Fibroblast of the conjunctiva (primary cell): Measurements from ENCODE around the gene TSPAN1.

ENCODE experiments used
- DNase-seq: peaks from one replicate; pipeline ENCODE4 v3.0.0-alpha.2; 2010; ENCODE audit warnings: low read depth

The TSPAN1 gene

DNA sequence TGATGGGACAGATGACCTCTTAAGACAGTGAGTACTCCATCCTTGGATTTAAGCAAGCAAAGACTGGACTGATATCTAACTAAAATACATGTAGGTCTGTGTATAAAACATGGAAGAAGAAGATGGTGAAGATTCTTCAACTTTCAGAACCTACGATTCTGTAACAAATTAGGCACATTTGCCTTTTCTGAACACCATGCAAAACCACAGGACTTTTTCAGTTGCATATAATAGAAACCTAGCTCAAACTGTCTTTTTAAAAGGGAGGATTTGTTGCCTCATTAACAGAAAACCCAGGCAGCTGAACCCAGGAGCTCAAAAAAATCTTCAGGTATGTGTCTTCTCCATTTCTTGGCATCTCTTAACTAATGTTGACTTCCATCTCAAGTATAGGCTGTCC lies 14.7 kb upstream of the TSPAN1 start:
- no peak for DNase-seq

DNA sequence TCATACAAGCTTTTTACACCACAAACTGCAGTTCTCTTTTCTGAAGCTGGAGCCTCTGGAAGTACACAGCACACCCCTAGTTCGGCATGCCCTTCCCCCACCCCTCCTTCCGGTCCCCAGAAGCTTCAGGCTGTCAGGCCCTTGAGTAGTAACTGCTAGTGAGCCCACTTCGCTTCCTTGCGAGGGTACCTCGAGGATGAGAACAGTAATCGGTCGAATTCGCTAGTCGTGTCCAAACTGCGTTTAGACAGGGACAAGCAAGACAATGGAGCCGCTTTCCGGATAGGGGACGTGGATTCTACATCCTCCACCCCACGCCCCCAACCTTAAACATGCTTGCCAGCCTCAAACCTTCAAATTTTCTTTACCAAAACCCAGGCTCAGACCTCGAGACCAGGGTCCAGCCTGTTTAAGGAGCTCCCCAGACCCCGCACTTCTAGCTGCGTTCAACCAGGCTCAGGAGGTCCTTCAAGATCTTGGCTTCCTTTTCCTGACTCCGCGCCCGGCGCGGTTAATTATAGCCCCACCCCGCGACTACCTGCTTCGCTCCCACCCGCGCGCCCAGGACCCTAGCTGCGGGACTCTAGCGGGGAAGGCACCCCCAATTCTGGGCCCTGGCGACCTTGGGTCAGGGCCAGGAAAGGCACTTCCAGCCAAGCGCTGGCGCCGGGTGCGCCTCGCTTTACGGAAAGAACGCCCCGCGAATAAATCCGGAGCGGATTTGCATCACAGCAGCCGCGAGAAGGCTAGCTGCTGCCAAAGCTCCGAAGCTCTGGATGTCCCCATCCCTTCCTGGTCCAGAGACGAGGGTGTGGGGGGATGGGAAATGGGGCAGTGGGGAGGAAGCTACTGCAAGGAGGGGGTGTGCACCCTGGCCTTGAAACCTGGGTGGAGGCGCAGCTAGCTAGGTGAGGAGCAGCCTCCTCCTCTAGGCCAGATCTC lies 8.1 kb upstream of the TSPAN1 start:
- no peak for DNase-seq

DNA sequence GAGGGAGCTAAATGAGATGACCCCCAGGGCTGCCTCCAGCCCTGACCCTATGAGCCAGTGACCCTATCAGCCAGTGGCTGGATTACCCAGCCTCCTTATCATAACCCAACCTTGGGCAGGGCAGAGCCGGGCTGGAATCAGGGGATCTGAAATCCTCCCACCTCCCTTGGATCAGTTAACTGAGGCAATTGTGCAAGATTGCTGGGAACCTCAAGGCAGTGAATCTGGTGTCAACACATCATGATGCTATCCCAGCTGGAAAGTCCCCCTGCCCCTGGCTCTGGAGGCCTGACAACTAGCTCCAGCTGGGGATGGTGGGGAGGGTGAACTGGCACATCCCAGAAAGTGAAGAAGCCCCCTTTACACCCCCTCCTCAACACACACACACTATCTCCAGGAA lies 6.4 kb upstream of the TSPAN1 start:
- no peak for DNase-seq

DNA sequence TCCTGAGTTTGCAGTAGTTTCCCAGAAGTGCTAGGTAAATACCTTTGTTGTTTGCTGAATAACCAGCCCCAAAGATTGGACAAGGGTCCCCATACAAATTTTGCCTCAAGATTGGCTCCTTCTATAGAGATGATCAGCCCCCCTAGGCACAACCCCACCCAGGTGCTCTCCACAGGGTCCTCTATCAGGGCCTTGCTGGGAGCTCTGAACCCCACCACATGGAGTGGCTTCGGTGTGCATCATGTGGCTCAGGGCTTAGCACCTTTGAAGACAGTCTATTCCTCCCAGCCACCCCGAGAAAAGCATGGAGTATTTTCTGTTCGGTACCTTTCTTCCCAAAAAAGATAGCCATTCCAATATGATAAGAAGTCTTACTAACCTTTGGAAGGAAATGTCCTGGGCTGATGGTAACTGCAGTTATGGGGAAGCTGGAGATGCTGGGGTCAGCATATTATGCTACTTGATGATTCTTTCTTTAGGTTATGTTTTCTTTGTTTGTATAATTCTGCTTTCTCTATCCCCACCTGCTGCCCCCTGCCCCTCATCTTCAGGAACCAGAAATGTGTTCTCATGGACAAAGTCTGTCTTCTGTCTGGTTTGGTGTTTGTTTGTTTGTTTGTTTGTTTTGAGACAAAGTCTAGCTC lies 5.0 kb upstream of the TSPAN1 start:
- no peak for DNase-seq

DNA sequence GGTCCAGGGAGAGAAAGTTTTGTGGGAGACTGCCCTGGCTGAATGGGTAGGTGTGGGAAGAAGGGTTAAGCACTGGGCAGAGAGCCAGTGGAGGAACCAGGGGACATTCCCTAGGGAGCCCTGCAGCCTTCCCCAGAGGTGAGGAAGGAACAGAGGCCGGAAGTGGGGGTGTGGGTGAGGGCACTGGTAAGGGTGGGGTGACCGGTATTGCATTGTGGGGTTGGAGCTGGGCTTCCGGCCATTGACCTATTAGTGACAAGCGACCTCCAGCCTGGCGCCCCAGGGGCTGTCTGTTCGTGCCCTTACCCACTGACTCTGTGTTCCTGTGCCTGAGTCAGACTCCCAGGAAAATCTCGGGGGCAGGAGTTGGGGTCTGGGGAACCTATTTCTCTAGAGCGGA lies 3.5 kb upstream of the TSPAN1 start:
- no peak for DNase-seq

DNA sequence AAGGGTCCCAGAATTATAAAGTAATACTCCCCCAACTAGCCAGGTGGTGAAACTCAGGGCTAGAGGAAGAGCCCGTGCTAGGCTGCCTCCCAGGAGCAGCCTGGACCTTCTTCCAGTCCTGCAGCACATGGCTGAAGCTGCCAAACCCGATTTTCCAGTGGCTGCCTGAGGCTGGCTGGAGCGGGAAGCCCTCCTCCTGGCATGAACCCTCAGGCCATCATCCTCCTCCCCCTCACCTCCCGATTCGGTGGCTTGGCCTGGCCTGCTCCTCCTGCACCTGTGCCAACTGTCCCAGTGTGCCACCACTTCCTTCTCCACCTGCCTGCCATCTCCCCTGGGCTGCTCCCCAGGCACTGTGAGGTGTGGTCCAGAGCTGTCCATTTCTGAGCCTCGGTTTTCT lies 3.0 kb upstream of the TSPAN1 start:
- DNase-seq = no peak

DNA sequence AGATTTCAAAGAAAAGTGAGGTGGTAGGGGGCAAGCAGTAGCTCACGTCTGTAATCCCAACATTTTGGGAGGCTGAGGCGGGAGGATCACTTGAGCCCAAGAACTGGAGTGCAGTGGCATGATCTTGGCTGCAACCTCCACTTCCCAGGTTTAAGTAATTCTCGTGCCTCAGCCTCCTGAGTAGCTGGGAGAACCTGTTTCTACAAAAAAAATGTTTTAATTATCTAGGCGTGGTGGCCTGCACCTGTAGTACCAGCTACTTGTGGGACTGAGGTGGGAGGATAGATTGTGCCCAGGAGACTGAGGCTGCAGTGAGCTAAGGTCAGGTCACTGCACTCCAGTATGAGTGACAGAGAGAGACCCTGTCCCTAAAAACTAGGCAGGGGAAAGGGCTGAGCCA lies 2.6 kb upstream of the TSPAN1 start:
- no peak for DNase-seq

DNA sequence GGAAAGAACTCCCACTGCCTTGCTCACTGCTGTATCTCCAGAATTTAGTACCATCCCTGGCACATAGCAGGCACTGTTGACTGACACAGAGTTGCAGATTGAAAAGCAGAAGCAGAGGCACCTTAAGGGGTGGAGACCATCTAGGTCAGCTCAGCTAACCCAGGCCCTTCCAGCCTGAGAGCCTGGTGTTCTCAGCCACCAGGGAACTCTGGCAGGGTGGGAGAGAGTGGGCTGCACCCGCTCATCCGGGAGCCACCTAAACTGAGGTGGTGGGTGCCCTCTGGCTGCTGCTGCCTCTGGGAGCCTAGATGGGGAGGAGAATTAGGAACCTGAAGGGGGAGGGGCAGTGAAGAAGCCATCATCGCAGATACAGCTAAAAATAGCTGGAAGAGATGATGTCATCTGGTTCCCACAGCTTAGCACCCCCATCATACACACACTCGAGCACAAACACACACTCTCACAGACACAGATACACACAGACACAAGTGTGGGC lies 1.5 kb upstream of the TSPAN1 start:
- DNase-seq = no peak

DNA sequence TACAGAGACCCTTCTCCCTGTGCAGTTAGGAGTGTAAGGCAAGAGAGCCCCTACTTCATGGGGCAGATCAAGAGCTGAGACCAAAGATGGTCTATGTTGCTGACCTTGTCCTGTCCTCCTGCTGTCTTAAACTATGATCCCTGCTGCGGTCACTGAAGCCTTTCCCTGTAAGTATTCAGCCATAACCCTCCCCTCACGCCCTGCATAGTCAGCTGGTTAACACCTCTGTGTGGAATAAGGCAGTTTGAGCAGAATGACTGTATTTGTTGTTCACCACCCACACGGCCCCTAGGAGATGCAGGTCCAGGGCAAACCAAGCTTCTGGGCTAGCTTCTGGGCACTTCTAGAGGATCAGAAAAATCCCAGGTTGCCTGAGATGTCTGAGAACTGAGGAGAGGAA lies 356 bp downstream of the TSPAN1 start:
- no peak for DNase-seq

DNA sequence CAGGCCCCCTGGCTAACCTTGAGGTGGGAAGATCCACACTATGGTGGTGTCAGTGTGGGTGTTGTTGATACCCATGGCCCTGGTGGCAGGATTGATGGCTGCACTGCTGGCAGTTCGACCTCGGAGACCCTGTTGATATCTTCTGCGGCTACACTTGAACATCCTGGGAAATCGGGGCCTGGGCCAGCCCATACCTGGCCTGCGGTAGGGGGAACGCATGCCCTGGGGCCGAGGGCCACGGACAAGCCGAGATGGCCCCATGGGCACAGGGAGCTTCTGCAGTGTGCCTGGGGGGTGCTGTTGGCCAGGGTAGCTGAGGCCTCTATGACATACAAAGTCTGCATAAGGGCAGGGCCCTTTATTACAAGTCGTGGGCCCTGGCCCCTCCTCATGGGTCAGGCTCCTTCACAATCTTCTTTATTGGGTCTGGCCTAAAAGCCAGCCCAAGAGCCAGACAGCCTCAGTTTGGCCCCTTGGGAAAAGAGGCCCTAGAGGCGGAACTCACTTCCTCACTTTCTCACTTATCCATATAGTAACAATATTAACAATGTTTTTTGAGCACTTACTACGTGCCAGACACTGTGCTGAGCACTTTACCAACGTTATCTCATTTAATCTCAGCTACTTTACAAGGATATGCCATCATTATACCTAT lies 1.5 kb downstream of the TSPAN1 start, which contains the start of gene P3R3URF:
P3R3URF (minus strand) TSS at position 278 of the 655 bp plus-strand sequence; CDS start at position 261, 17 bp downstream.
- DNase-seq = no peak

DNA sequence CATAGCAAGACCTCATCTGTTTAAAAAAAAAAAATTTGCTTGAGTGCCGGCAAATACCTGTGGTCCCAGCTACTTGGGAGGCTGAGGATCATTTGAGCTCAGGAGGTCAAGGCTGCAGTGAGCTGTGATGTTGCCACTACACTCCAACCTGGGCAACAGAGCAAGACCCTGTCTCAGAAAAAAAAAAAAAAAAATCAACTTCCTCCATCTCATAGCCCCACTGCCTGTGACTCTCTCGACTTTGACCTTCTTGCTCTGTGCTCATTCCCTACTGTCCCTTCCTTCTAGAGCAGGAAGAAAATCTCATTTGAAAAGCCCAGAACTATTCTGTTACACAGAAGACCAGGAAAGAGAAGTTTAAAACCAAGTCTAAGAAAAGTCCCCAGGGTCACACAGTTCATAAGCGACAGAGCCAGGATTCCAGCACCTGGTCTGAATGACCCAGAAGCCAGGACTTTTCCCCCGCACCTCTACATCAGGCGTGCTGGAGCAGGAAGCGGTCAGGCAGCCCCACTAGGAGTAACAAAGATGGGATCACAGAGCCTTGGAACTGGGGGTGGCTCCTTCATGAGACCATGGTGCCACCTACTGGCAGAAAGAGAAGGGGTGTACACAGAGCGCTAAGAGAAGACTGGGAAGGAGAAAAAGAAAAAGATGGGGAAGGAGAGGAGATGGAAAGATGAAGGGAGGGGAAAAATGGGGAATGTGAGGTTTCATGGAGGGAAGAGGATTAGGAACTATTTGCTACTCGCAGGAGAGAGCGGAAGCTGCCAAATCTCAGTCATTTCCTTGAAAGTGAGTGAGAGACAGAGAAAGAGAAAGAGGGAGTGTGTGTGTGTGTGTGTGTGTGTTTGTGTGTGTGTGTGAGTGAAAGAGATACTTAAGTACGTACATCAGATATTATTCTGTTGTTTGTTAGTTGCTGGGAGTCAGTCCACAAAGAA lies 4.5 kb downstream of the TSPAN1 start:
- peak; percentile 82 for DNase-seq

DNA sequence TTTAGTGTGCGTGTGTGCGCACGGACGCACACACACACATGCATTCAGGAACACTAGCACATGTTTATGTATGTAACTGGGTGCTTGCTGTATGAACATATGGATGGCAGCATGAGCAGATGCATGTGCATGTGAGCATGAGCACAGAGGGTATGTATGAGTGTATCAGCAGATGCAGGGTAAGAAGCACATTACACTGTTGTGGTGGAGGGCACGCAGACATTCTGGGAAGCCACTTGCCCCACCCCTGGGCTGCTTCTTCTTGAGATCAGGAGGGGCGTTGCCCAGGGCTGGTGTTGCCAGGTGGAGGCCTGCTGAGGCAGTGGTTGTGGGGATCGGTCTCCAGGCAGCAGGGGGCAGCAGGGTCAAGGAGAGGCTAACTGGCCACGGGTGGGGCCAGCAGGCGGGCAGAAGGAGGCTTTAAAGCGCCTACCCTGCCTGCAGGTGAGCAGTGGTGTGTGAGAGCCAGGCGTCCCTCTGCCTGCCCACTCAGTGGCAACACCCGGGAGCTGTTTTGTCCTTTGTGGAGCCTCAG lies 5.3 kb downstream of the TSPAN1 start:
- DNase-seq = no peak

DNA sequence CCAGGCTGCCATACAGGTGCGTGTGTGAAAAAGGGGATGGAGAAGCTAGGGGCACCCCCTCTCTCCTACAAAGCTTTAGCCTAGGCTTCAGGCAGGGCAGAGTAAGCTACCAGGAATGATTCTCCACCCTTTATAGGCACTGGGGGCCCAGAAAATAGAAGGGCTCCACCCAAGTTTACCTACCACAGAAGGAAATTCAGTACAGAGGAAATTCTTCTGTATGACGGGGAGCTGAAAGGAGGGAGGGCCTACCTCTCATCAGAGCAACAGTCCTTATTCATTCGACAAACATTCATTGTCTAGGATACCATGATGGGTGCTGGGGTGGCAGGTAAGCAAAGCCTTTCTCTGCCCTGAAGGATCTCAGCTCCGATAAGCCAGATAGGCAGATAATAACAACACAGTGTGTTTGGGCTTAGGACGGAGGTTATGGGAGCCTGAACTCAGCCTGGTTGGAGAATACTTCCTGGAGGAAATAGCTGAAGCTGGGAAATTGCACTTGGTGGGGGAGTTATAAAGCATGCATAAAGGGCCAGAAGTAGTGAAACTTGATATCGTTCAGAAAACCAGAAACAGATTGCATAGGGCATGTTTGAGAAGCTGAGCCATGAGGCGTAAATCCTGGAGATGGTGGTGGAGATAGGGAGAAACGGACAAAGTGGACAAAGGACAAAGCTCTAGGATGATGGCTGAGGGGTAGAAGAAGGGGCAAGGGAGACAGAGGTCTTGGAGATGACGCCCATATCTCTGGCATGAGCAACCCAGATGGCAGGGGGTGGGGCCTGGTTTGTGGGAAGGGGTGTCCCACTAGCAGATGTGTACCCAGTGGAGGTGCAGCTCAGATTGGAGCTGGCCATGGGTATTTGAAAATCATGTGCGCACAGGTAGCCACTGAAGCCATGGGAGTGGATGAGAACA lies 6.7 kb downstream of the TSPAN1 start:
- DNase-seq = peak; percentile 35

DNA sequence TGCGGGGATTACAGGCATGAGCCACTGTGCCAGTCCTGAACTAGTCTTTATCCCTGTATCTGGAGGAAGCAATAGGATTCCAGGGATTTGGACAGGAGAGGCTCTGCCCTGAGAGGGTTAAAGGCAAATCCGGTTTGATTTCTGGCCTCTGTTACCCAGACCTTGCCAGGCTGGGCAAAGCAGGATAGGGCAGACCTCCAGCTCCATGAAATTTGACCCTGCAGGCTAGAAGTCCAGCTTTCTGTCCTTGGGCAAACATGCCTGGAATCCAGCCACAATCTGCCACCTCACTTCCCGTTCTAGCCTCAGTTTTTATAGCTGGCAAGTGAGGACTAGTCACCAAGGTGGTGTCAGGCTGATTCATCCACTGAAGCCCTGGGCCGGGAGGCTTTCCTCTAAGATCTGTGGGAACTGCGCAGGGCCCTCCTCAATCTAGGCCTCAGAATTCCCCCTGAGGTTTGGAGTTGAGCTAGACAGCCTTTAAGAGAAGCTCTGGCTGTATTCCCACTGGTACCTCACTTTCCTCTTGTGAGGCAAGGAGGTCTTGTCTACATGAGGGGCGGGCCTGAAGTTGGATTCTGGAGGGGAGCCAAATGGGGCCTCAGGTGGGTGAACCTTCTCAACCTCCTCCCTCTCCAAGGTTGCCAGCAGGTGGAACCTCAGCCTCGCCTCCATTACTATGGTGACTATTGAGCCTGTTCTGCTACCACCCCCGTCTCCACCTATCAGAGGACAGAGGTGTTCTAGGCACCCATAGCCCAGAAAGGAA lies 8.4 kb downstream of the TSPAN1 start:
- peak; percentile 70 for DNase-seq

DNA sequence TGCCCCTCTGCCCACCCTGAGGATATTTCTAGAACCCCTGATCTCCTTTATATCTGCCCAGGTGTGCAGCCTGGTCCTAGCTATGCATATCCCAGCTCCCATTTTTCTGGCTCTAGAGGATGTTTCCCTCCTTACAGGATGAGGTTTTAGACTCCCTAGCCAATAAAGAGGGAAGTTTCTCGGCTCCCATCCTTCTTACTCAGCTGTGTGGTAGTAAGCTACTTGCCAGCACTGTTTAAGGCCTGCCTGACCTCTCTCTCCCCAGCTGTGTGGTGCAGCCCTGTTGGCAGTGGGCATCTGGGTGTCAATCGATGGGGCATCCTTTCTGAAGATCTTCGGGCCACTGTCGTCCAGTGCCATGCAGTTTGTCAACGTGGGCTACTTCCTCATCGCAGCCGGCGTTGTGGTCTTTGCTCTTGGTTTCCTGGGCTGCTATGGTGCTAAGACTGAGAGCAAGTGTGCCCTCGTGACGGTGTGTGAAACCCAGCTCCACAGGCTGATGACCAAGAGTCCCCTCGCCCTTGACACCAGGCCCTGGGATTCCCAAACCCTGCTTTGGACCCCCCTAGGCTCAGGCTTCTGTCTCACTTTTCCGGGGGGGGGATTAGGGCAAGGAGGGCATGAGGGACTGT lies 9.2 kb downstream of the TSPAN1 start:
- DNase-seq = no peak

DNA sequence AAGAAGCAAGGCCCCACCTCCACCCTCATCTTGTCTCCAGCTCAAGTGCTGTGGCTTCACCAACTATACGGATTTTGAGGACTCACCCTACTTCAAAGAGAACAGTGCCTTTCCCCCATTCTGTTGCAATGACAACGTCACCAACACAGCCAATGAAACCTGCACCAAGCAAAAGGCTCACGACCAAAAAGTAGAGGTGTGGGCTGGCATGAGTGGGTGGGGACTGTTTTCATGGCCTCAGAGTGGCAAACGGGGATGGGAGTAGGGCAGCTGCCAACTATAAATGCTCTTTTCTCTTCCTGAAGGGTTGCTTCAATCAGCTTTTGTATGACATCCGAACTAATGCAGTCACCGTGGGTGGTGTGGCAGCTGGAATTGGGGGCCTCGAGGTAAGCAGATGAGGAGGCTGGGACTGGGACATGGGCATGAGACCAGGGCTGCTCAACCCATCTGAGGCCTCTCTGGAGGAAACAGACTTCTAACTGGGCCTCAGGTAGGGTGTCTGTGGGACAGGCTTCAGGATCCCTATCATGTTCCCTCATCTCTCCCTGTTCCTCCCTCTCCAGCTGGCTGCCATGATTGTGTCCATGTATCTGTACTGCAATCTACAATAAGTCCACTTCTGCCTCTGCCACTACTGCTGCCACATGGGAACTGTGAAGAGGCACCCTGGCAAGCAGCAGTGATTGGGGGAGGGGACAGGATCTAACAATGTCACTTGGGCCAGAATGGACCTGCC lies 10.2 kb downstream of the TSPAN1 start:
- DNase-seq = no peak

DNA sequence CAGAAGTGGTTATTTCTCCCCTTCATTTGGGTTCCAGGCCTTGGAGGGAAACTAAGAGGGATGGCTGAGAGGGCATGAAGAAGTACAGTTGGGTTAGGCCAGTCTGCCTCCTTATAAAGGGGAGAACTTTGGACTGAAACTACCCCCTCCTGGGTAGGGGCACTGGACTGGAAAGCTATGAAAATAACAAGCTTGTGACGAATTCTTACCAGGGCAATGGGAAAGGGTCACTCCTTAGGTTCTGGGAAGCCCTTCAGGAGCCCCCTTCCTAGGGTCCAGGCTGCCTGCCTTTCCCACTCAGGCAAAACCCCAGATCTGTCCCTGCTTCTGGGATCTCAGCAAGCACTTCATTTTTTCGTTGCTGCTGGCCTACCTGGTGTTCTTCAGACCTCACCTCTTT lies 11.2 kb downstream of the TSPAN1 start:
- DNase-seq = no peak
